T-cell (primary cell): Measurements from ENCODE around the gene OLFM3. TPM values are rescaled to one million over a fixed set of nuclear protein-coding genes. Genes with fewer than 3 reads are reported as not detected.

ENCODE experiments used
- ATAC-seq, 4 experiments: fragments of 200-7000 bp in 3 of 4; fragments of 150-1000 bp in 1 of 4; cut with Tn5 transposase; replicated peaks in 1 of 4; 1 replicate in 3 of 4; 2 replicates in 1 of 4; pipeline ENCODE4 v1.10.0; 2021; ENCODE audit warnings: moderate library complexity in 3 of 4, mild to moderate bottlenecking in 2 of 4, moderate number of reproducible peaks in 1 of 4
- CTCF ChIA-PET, 2 donors: fragments of 300-600 bp; sonication (Branson Sonifier 250); formaldehyde crosslinking; loops; one replicate each; lab custom pipeline; 2022; ENCODE audit warnings: antibody characterized with exemption in 2 of 2; lab: Charles Lee
- POLR2A ChIA-PET, 2 donors: fragments of 300-600 bp; sonication (Branson Sonifier 250); formaldehyde crosslinking; loops; one replicate each; lab custom pipeline; 2022; ENCODE audit warnings: antibody characterized with exemption in 2 of 2; lab: Charles Lee
- DNase-seq, 35 experiments: peaks; one replicate each; pipeline versions ENCODE4 v3.0.0 to v3.0.0-alpha.2; 2013 to 2023
- H3K27ac ChIP-seq: one replicate; pipeline ENCODE4 v1.5.1; 2013; ENCODE audit warnings: low read length
- H3K27me3 ChIP-seq, 2 experiments: replicated peaks in 1 of 2; 1 replicate in 1 of 2; 2 replicates in 1 of 2; pipeline versions ENCODE4 v1.6.1 to v1.7.0; 2013; ENCODE audit warnings: low read length in 1 of 2, mixed read lengths in 1 of 2; ENCODE audit not compliant: control insufficient read depth in 2 of 2, insufficient read depth in 2 of 2; ENCODE audit errors: extremely low read depth in 1 of 2
- H3K36me3 ChIP-seq, 2 donors: 1 replicate in 1 of 2; 2 replicates in 1 of 2; pipeline versions ENCODE4 v1.6.1 to v1.7.0; 2013; ENCODE audit warnings: low read length in 1 of 2; ENCODE audit not compliant: control insufficient read depth in 2 of 2, insufficient read depth in 1 of 2; ENCODE audit errors: extremely low read depth in 1 of 2
- H3K4me1 ChIP-seq, 2 experiments: 1 replicate in 1 of 2; 2 replicates in 1 of 2; pipeline versions ENCODE4 v1.6.1 to v1.7.0; 2013; ENCODE audit warnings: low read length in 2 of 2, mixed read lengths in 1 of 2; ENCODE audit not compliant: insufficient read depth in 2 of 2, control insufficient read depth in 1 of 2; ENCODE audit errors: extremely low read depth in 1 of 2
- H3K4me3 ChIP-seq, 2 donors: 1 replicate in 1 of 2; 2 replicates in 1 of 2; pipeline versions ENCODE4 v1.5.1 to v1.7.0; 2013; ENCODE audit warnings: mild to moderate bottlenecking in 2 of 2, low read length in 1 of 2, moderate library complexity in 1 of 2; ENCODE audit not compliant: control insufficient read depth in 1 of 2; ENCODE audit errors: extremely low read depth in 1 of 2
- H3K9me3 ChIP-seq: 2 replicates; pipeline ENCODE4 v1.7.0; 2013
- H3K27ac Mint-ChIP-seq, 2 donors: one replicate each; pipeline ENCODE4 v1.8.0; 2020 to 2021; ENCODE audit warnings: mild to moderate bottlenecking in 2 of 2, mixed read lengths in 2 of 2
- H3K27me3 Mint-ChIP-seq, 2 donors: one replicate each; pipeline ENCODE4 v1.8.0; 2021 to 2022; ENCODE audit warnings: mixed read lengths in 2 of 2
- H3K36me3 Mint-ChIP-seq: one replicate; pipeline ENCODE4 v1.8.0; 2021; ENCODE audit warnings: mixed read lengths
- H3K4me1 Mint-ChIP-seq, 3 donors: one replicate each; pipeline ENCODE4 v1.8.0; 2020 to 2022; ENCODE audit warnings: mixed read lengths in 3 of 3, mild to moderate bottlenecking in 1 of 3
- H3K4me3 Mint-ChIP-seq, 3 donors: one replicate each; pipeline ENCODE4 v1.8.0; 2020 to 2022; ENCODE audit warnings: mild to moderate bottlenecking in 3 of 3, mixed read lengths in 3 of 3, moderate library complexity in 3 of 3
- H3K9me3 Mint-ChIP-seq, 3 donors: one replicate each; pipeline ENCODE4 v1.8.0; 2020 to 2022; ENCODE audit warnings: mixed read lengths in 3 of 3
- WGBS: methylation state at CpG from one replicate; pipeline ENCODE4 v1.1.5; 2013; ENCODE audit warnings: missing lambda C conversion rate; ENCODE audit not compliant: insufficient coverage; 5-methylcytosine and 5-hydroxymethylcytosine counted together
- total RNA-seq, 35 experiments: library from RNA in 6 of 35; stranded (reverse) in 6 of 35; fragments of 120-200 nt in 1 of 35; gene quantifications; one replicate each; pipeline versions ENCODE4 v1.2.1 to v1.2.4 and lab custom pipeline; 2013 to 2026

Gene OLFM3
- total RNA-seq, 5 donors from 2014 or later (not counting 1 experiment from before 2014, with no cell fraction given): not detected

- no peak overlapping the region for H3K27ac Mint-ChIP-seq
- POLR2A ChIA-PET: no interaction called here
- H3K9me3 ChIP-seq: no peaks in the 10 kb centered on the region
- CTCF ChIA-PET: no interaction called here
- 33% methylated on average over 1 of the region's 1 CpG for WGBS
- H3K36me3 Mint-ChIP-seq: no peaks in the 10 kb centered on the region
- H3K4me3 ChIP-seq: no peak overlapping the region
- H3K4me1 Mint-ChIP-seq: no peaks in the 10 kb centered on the region
- DNase-seq (no peak), ATAC-seq (no peak)
- no peaks in the 10 kb centered on the region for H3K9me3 Mint-ChIP-seq
- H3K27me3 ChIP-seq: peaks cover 0 to 4% of the 10 kb centered on the region in 2 experiments
- no peaks in the 10 kb centered on the region for H3K4me1 ChIP-seq
- H3K27ac ChIP-seq: no peak overlapping the region
- peaks cover 5 to 9% of the 10 kb centered on the region in 2 donors for H3K27me3 Mint-ChIP-seq
- no peaks in the 10 kb centered on the region for H3K36me3 ChIP-seq
- H3K4me3 Mint-ChIP-seq: no peak overlapping the region
Measured at GRCh38 chr1:101849356-101849755, 147.4 kb downstream of the OLFM3 start.

GRCh38 chr1:101847626-101848025 lies 149.1 kb downstream of the OLFM3 start:
- 60% methylated on average over 1 of the region's 3 CpGs for WGBS
- no peak overlapping the region for H3K27ac ChIP-seq
- ATAC-seq (no peak), DNase-seq (no peak)
- H3K9me3 ChIP-seq: no peaks in the 10 kb centered on the region
- H3K36me3 ChIP-seq: no peaks in the 10 kb centered on the region
- POLR2A ChIA-PET: no interaction called here
- Mint-ChIP-seq H3K36me3 (no peaks in the 10 kb centered on the region), H3K4me3 (no peak overlapping the region), H3K9me3 (no peaks in the 10 kb centered on the region), H3K27me3 (peaks cover 5 to 16% of the 10 kb centered on the region in 2 donors), H3K27ac (no peak overlapping the region), H3K4me1 (no peaks in the 10 kb centered on the region)
- no peaks in the 10 kb centered on the region for H3K4me1 ChIP-seq
- H3K4me3 ChIP-seq: no peak overlapping the region
- CTCF ChIA-PET: no interaction called here
- peaks cover 0 to 4% of the 10 kb centered on the region in 2 experiments for H3K27me3 ChIP-seq

- no peak overlapping the region for H3K27ac Mint-ChIP-seq
- CTCF ChIA-PET: no interaction called here
Measured at GRCh38 chr1:101846820-101847219, 149.9 kb downstream of the OLFM3 start.

GRCh38 chr1:101843160-101843559 lies 153.6 kb downstream of the OLFM3 start:
- no peaks in the 10 kb centered on the region for H3K36me3 Mint-ChIP-seq
- H3K9me3 Mint-ChIP-seq: peaks cover 0 to 3% (median 0%) of the 10 kb centered on the region in 3 donors
- no peaks in the 10 kb centered on the region for H3K4me1 Mint-ChIP-seq
- H3K4me1 ChIP-seq: no peaks in the 10 kb centered on the region
- ChIA-PET CTCF (no interaction called here), POLR2A (no interaction called here)
- WGBS: 53% methylated on average over 3 of the region's 5 CpGs
- peaks cover 0 to 4% of the 10 kb centered on the region in 2 experiments for H3K27me3 ChIP-seq
- H3K27me3 Mint-ChIP-seq: peaks cover 5 to 19% of the 10 kb centered on the region in 2 donors
- DNase-seq (no peak), ATAC-seq (no peak)
- H3K27ac ChIP-seq: no peak overlapping the region
- no peaks in the 10 kb centered on the region for H3K9me3 ChIP-seq
- H3K36me3 ChIP-seq: no peaks in the 10 kb centered on the region
- H3K27ac Mint-ChIP-seq: no peak overlapping the region
- H3K4me3 ChIP-seq: no peak overlapping the region
- no peak overlapping the region for H3K4me3 Mint-ChIP-seq

More at GRCh38 chr1:101846820-101847219, 149.9 kb downstream of the OLFM3 start:
- Histone ChIP-seq H3K36me3 (no peaks in the 10 kb centered on the region), H3K9me3 (no peaks in the 10 kb centered on the region), H3K4me1 (no peaks in the 10 kb centered on the region), H3K27ac (no peak overlapping the region), H3K27me3 (peaks cover 0 to 4% of the 10 kb centered on the region in 2 experiments), H3K4me3 (no peak overlapping the region)
- WGBS: 28% methylated on average over 3 of the region's 13 CpGs
- Mint-ChIP-seq H3K4me3 (no peak overlapping the region), H3K27me3 (peaks cover 5 to 16% of the 10 kb centered on the region in 2 donors), H3K9me3 (no peaks in the 10 kb centered on the region), H3K36me3 (no peaks in the 10 kb centered on the region), H3K4me1 (no peaks in the 10 kb centered on the region)
- POLR2A ChIA-PET: no interaction called here
- DNase-seq (no peak), ATAC-seq (no peak)

GRCh38 chr1:101841824-101842223 lies 154.9 kb downstream of the OLFM3 start:
- no peaks in the 10 kb centered on the region for H3K4me1 Mint-ChIP-seq
- H3K27me3 ChIP-seq: no peaks in the 10 kb centered on the region
- H3K4me3 Mint-ChIP-seq: no peak overlapping the region
- ChIA-PET POLR2A (no interaction called here), CTCF (interaction anchor here in 1 of 2 donors (0.6 kb wide), 1 partner anchor 13 kb away, joined by 3 read pairs; no protein-coding TSS in a partner anchor)
- no peak overlapping the region for H3K4me3 ChIP-seq
- no peaks in the 10 kb centered on the region for H3K9me3 ChIP-seq
- H3K36me3 Mint-ChIP-seq: no peaks in the 10 kb centered on the region
- H3K27ac Mint-ChIP-seq: no peak overlapping the region
- whole genome bisulfite sequencing: no CpG with 5 or more reads among the region's 4 CpGs
- DNase-seq (no peak), ATAC-seq (no peak)
- H3K36me3 ChIP-seq: no peaks in the 10 kb centered on the region
- no peaks in the 10 kb centered on the region for H3K4me1 ChIP-seq
- H3K27me3 Mint-ChIP-seq: peaks cover under 1 to 19% of the 10 kb centered on the region in 2 donors
- H3K9me3 Mint-ChIP-seq: peaks cover 0 to 3% (median 0%) of the 10 kb centered on the region in 3 donors
- no peak overlapping the region for H3K27ac ChIP-seq

GRCh38 chr1:101835988-101836387 lies 160.7 kb downstream of the OLFM3 start:
- Mint-ChIP-seq H3K4me1 (no peaks in the 10 kb centered on the region), H3K4me3 (no peak overlapping the region), H3K36me3 (no peaks in the 10 kb centered on the region), H3K9me3 (peaks cover 0 to 3% (median 0%) of the 10 kb centered on the region in 3 donors), H3K27me3 (peaks cover 0 to 8% of the 10 kb centered on the region in 2 donors), H3K27ac (no peak overlapping the region)
- Histone ChIP-seq H3K36me3 (no peaks in the 10 kb centered on the region), H3K4me1 (no peaks in the 10 kb centered on the region), H3K9me3 (no peaks in the 10 kb centered on the region), H3K27ac (no peak overlapping the region), H3K4me3 (no peak overlapping the region), H3K27me3 (no peaks in the 10 kb centered on the region)
- ATAC-seq (no peak), DNase-seq (no peak)
- WGBS: no CpG with 5 or more reads among the region's 2 CpGs
- ChIA-PET CTCF (interaction anchor here in 1 of 2 donors (0.6 to 1.2 kb wide), 2 partner anchors 34 to 77 kb away, joined by 3 read pairs; no protein-coding TSS in a partner anchor), POLR2A (no interaction called here)

GRCh38 chr1:101833312-101833711 lies 163.4 kb downstream of the OLFM3 start:
- ChIA-PET POLR2A (no interaction called here), CTCF (no interaction called here)
- DNase-seq: no peak
- no peaks in the 10 kb centered on the region for H3K36me3 ChIP-seq
- no peaks in the 10 kb centered on the region for H3K4me1 ChIP-seq
- 29% methylated on average over 2 of the region's 4 CpGs for WGBS
- H3K36me3 Mint-ChIP-seq: no peaks in the 10 kb centered on the region
- H3K4me3 ChIP-seq: no peak overlapping the region
- ATAC-seq: no peak
- H3K9me3 Mint-ChIP-seq: no peaks in the 10 kb centered on the region
- H3K4me3 Mint-ChIP-seq: no peak overlapping the region
- peaks cover 0 to 4% of the 10 kb centered on the region in 2 donors for H3K27me3 Mint-ChIP-seq
- no peaks in the 10 kb centered on the region for H3K4me1 Mint-ChIP-seq
- no peak overlapping the region for H3K27ac Mint-ChIP-seq
- no peaks in the 10 kb centered on the region for H3K9me3 ChIP-seq
- no peak overlapping the region for H3K27ac ChIP-seq
- H3K27me3 ChIP-seq: no peaks in the 10 kb centered on the region
